ENCODE data around the gene ZDHHC3.

The ZDHHC3 gene

DNA sequence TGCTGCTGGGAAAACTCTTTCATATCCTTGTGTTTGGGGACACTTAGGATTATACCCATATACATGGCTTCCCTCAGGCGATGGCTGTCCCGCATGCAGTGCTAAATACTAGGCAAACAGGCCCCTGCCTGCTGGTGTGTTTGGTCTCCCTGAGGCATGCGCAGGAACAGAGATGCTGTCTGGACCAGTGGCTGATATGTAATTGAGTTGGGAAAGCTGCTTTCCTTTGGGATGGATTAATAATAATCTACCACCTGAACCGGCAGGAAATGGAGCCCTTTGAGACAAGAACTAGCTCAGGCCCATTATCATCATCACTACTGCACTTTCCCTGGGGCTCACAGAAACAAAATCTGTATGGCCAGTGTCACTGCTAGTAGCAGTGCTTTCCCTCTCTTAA, 18.0 kb downstream of the ZDHHC3 start:
- no peak overlapping the region for H3K4me2 ChIP-seq (ENCODE audit: low read length)
- H3K4me3 ChIP-seq (ENCODE audit: low read length) = no peak overlapping the region
- TF ChIP-seq, protein P1, sequence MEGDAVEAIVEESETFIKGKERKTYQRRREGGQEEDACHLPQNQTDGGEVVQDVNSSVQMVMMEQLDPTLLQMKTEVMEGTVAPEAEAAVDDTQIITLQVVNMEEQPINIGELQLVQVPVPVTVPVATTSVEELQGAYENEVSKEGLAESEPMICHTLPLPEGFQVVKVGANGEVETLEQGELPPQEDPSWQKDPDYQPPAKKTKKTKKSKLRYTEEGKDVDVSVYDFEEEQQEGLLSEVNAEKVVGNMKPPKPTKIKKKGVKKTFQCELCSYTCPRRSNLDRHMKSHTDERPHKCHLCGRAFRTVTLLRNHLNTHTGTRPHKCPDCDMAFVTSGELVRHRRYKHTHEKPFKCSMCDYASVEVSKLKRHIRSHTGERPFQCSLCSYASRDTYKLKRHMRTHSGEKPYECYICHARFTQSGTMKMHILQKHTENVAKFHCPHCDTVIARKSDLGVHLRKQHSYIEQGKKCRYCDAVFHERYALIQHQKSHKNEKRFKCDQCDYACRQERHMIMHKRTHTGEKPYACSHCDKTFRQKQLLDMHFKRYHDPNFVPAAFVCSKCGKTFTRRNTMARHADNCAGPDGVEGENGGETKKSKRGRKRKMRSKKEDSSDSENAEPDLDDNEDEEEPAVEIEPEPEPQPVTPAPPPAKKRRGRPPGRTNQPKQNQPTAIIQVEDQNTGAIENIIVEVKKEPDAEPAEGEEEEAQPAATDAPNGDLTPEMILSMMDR (IDR thresholded peaks at IDR 0.05; ENCODE audit: low read depth, low read length) = no peak
- no peak for TF ChIP-seq EZH2phosphoT487 (IDR thresholded peaks at IDR 0.05; ENCODE audit: low read depth)
- peaks cover 29% of the 10 kb centered on the region for H4K20me1 ChIP-seq (ENCODE audit: insufficient read depth, low read length)
- no peak overlapping the region for H3K27ac ChIP-seq (ENCODE audit: low read length)
- H3K9ac ChIP-seq (ENCODE audit: low read length) = no peak overlapping the region
- H3K27me3 ChIP-seq (ENCODE audit: low read depth, low read length) = no peaks in the 10 kb centered on the region
- peaks cover 12% of the 10 kb centered on the region for H3K36me3 ChIP-seq (replicated peaks; ENCODE audit: low read depth, low read length)
- no peaks in the 10 kb centered on the region for H3K9me3 ChIP-seq (ENCODE audit: insufficient read depth, low read length)
- peaks cover 50% of the 10 kb centered on the region for H3K79me2 ChIP-seq (ENCODE audit: low read length)
- peaks cover 27% of the 10 kb centered on the region for H3K4me1 ChIP-seq (ENCODE audit: low read length)
- no peak overlapping the region for H2AFZ ChIP-seq (ENCODE audit: low read depth, low read length)

GRCh38 chr3:44955917-44956316, 20.1 kb downstream of the ZDHHC3 start:
- Histone ChIP-seq H3K9me3 (ENCODE audit: insufficient read depth, low read length) (no peaks in the 10 kb centered on the region), H2AFZ (ENCODE audit: low read depth, low read length) (no peak overlapping the region), H3K27ac (ENCODE audit: low read length) (no peak overlapping the region), H3K9ac (ENCODE audit: low read length) (no peak overlapping the region), H3K4me2 (ENCODE audit: low read length) (0 out of 2 replicates have a peak overlapping the region, but pooled peaks have one; percentile 15), H3K36me3 (replicated peaks; ENCODE audit: low read depth, low read length) (peaks cover 16% of the 10 kb centered on the region), H3K4me3 (ENCODE audit: low read length) (no peak overlapping the region), H3K27me3 (ENCODE audit: low read depth, low read length) (no peaks in the 10 kb centered on the region), H3K79me2 (ENCODE audit: low read length) (peaks cover 33% of the 10 kb centered on the region), H3K4me1 (ENCODE audit: low read length) (peaks cover 27% of the 10 kb centered on the region), H4K20me1 (ENCODE audit: insufficient read depth, low read length) (peaks cover 33% of the 10 kb centered on the region)
- TF ChIP-seq, protein P1 (IDR thresholded peaks at IDR 0.05; ENCODE audit: low read depth, low read length) = no peak

DNA sequence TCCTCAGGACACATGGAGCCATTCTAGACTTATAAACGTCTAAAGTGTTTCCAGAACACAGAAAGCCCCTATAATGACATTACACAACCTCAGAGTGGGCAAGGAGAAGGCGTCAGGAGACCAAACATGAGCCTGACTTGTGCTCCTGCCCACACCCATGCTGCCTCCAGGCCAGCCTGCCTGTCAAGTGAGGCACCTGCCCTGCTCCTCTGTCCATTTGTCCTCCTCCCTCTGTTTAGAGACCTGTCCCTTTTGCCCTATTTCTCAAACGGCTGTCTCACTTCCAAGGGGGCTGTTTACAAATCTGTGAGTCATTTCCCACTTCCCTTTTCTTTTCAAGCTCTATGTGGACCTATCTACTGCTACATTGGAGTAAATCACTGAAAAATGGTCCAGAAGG, 21.0 kb downstream of the ZDHHC3 start:
- no peak overlapping the region for H2AFZ ChIP-seq (ENCODE audit: low read depth, low read length)
- H3K79me2 ChIP-seq (ENCODE audit: low read length) = peaks cover 24% of the 10 kb centered on the region
- no peaks in the 10 kb centered on the region for H3K9me3 ChIP-seq (ENCODE audit: insufficient read depth, low read length)
- peak overlapping the region; percentile 40 for H3K4me2 ChIP-seq (ENCODE audit: low read length)
- TF ChIP-seq EZH2phosphoT487 (IDR thresholded peaks at IDR 0.05; ENCODE audit: low read depth) = no peak
- TF ChIP-seq, protein P1 (IDR thresholded peaks at IDR 0.05; ENCODE audit: low read depth, low read length) = no peak
- peaks cover 27% of the 10 kb centered on the region for H4K20me1 ChIP-seq (ENCODE audit: insufficient read depth, low read length)
- H3K4me1 ChIP-seq (ENCODE audit: low read length) = peaks cover 19% of the 10 kb centered on the region
- no peaks in the 10 kb centered on the region for H3K27me3 ChIP-seq (ENCODE audit: low read depth, low read length)
- no peak overlapping the region for H3K27ac ChIP-seq (ENCODE audit: low read length)
- H3K9ac ChIP-seq (ENCODE audit: low read length) = no peak overlapping the region
- peaks cover 16% of the 10 kb centered on the region for H3K36me3 ChIP-seq (replicated peaks; ENCODE audit: low read depth, low read length)
- no peak overlapping the region for H3K4me3 ChIP-seq (ENCODE audit: low read length)

GRCh38 chr3:44954304-44954703, 21.7 kb downstream of the ZDHHC3 start:
- Histone ChIP-seq H2AFZ (ENCODE audit: low read depth, low read length) (no peak overlapping the region), H3K36me3 (replicated peaks; ENCODE audit: low read depth, low read length) (peaks cover 16% of the 10 kb centered on the region), H3K9me3 (ENCODE audit: insufficient read depth, low read length) (no peaks in the 10 kb centered on the region), H3K79me2 (ENCODE audit: low read length) (peaks cover 24% of the 10 kb centered on the region), H3K27ac (ENCODE audit: low read length) (no peak overlapping the region), H3K27me3 (ENCODE audit: low read depth, low read length) (no peaks in the 10 kb centered on the region), H3K4me2 (ENCODE audit: low read length) (no peak overlapping the region), H3K9ac (ENCODE audit: low read length) (no peak overlapping the region), H4K20me1 (ENCODE audit: insufficient read depth, low read length) (peaks cover 26% of the 10 kb centered on the region), H3K4me3 (ENCODE audit: low read length) (no peak overlapping the region), H3K4me1 (ENCODE audit: low read length) (peaks cover 19% of the 10 kb centered on the region)
- no peak for TF ChIP-seq EZH2phosphoT487 (IDR thresholded peaks at IDR 0.05; ENCODE audit: low read depth)
- TF ChIP-seq, protein P1 (IDR thresholded peaks at IDR 0.05; ENCODE audit: low read depth, low read length) = no peak

Measured in OCI-LY3 (cell line).